AML-193 (cell line): Measurements from ENCODE around the gene MEX3B.
"Not testable (repeated sequence)": the region's sequence is repeated elsewhere in the genome, so short reads cannot be mapped to it uniquely, and the experiment has no call there.

Source experiments
- DNase-seq, 2 experiments: peaks; one replicate each; lab custom pipeline; 2025; lab: John Stamatoyannopoulos, UW

MEX3B gene

GRCh38 chr15:82005239-82005638 lies 40.6 kb downstream of the MEX3B start:
- no peak for DNase-seq

DNA sequence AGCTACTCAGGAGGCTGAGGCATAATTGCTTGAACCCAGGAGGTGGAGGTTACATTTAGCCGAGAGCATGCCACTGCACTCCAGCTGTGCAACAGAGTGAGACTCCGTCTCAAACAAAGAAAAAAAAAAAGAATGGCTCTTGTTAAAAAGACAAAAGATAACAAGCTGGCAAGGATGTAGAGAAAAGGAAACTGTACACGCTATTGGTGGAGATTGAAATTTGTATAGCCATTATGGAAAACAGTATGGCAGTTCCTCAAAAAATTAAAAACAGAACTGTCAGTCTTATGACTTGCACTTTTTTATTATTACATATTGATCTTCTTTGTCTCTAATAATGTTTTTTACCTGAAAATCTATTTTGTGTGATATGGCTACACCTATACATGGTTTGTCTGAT lies 41.9 kb downstream of the MEX3B start:
- DNase-seq: no peak

- not testable (repeated sequence) for DNase-seq
Measured at GRCh38 chr15:81995081-81995480, 50.7 kb downstream of the MEX3B start.

GRCh38 chr15:81992523-81992922 lies 53.3 kb downstream of the MEX3B start:
- no peak for DNase-seq
